ENCODE results near the gene FBXL15.

GRCh38 chr10:102416695-102417094 lies 3.9 kb upstream of the FBXL15 start:
- TF ChIP-seq CTCF (conservative IDR thresholded peaks at IDR 0.05 in 1 of 2, IDR thresholded peaks at IDR 0.05 in 1 of 2; ENCODE audit: low read depth in 1 of 2, low read length in 2 of 2) (no peak), EZH2 (IDR thresholded peaks at IDR 0.05; ENCODE audit: low read length, missing control alignments) (no peak)
